Smooth muscle cell (in vitro differentiated cells): ENCODE measurements around the gene VSTM4. TPM values are rescaled to one million over a fixed set of nuclear protein-coding genes. Genes with fewer than 3 reads are reported as not detected.

Experiments used
- DNase-seq: peaks from one replicate; lab custom pipeline; 2025; ENCODE audit not compliant: unreplicated experiment; lab: John Stamatoyannopoulos, UW
- H2AFZ ChIP-seq: fragments of 200-600 bp; sonication (generic); 2 replicates; pipeline ENCODE4 v1.6.0; 2016; ENCODE audit warnings: antibody characterized with exemption, low read depth, mild to moderate bottlenecking
- H3F3A ChIP-seq: fragments of 200-600 bp; sonication (generic); 2 replicates; pipeline ENCODE4 v1.6.0; 2017; ENCODE audit warnings: antibody characterized with exemption, low read depth
- H3K27ac ChIP-seq: fragments of 200-600 bp; sonication (generic); 2 replicates; pipeline ENCODE4 v1.5.1; 2016; ENCODE audit warnings: low read depth, mild to moderate bottlenecking
- H3K27me3 ChIP-seq: fragments of 200-600 bp; sonication (generic); 2 replicates; pipeline ENCODE4 v1.6.1; 2016; ENCODE audit warnings: low read depth, mild to moderate bottlenecking
- H3K36me3 ChIP-seq: fragments of 200-600 bp; sonication (generic); 2 replicates; pipeline ENCODE4 v1.5.1; 2016; ENCODE audit warnings: low read depth
- H3K4me1 ChIP-seq: fragments of 200-600 bp; sonication (generic); 2 replicates; pipeline ENCODE4 v1.5.1; 2016; ENCODE audit warnings: low read depth
- H3K4me2 ChIP-seq: fragments of 200-600 bp; sonication (generic); 2 replicates; pipeline ENCODE4 v1.6.0; 2016; ENCODE audit warnings: mild to moderate bottlenecking
- H3K4me3 ChIP-seq: fragments of 200-600 bp; sonication (generic); 2 replicates; pipeline ENCODE4 v1.5.1; 2016; ENCODE audit warnings: mild to moderate bottlenecking
- H3K79me2 ChIP-seq: fragments of 200-600 bp; sonication (generic); 2 replicates; pipeline ENCODE4 v1.6.0; 2016; ENCODE audit warnings: low read depth, mild to moderate bottlenecking
- H3K9ac ChIP-seq: fragments of 200-600 bp; sonication (generic); 2 replicates; pipeline ENCODE4 v1.6.0; 2016; ENCODE audit warnings: low read depth
- H3K9me3 ChIP-seq: fragments of 200-600 bp; sonication (generic); replicated peaks from 2 replicates; pipeline ENCODE4 v1.5.1; 2016; ENCODE audit warnings: low read depth
- H4K20me1 ChIP-seq: fragments of 200-600 bp; sonication (generic); 2 replicates; pipeline ENCODE4 v1.6.0; 2016; ENCODE audit warnings: low read depth
- WGBS: methylation state at CpG from one replicate; pipeline ENCODE4 v1.1.7; 2016; ENCODE audit warnings: low lambda C conversion rate; 5-methylcytosine and 5-hydroxymethylcytosine counted together
- polyA plus RNA-seq: library from polyadenylated mRNA; unstranded; fragments of >200 nt; fragmentation: Nextera tagmentation; extraction: Ambion mirVana; gene quantifications from 2 replicates; pipeline ENCODE4 v1.2.1, GENCODE V29; 2016
- total RNA-seq: library from RNA; depleted of rRNA; stranded (reverse); fragments of >200 nt; gene quantifications from 2 replicates; pipeline ENCODE4 v1.2.3, GENCODE V29; 2014
- TF ChIP-seq, protein P1 (sequence below): fragments of 200-600 bp; sonication (generic); IDR thresholded peaks from 2 replicates; pipeline ENCODE4 v1.5.1; 2017; ENCODE audit warnings: borderline replicate concordance, mild to moderate bottlenecking, antibody characterized with exemption; ENCODE audit not compliant: insufficient read depth, poor library complexity, severe bottlenecking

VSTM4 gene
- total and polyA plus RNA-seq, 2 experiments from 2014 or later: 5.1 to 7.7 TPM

DNA sequence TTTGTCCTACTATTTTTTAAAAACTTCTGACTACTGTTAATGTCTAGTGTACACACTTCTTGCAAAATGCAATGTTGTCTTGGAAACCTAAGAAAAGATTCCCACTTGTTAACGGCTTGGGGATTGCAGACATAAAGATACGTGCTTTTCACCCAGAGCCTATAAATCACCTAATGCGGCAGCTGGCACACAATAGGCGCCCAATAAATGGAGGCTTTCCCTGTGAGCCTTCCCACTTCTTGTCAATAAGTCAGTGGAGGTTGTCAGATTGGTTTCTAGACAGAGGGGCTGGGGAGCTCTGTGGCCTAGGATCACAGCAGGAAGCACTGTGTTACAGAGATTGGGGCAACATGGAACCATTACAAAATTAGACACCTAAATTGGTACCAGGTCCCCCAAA lies 74.7 kb downstream of the VSTM4 start:
- H3K9ac ChIP-seq: no peak overlapping the region
- H3K4me1 ChIP-seq: no peaks in the 10 kb centered on the region
- DNase-seq: no peak
- H3K9me3 ChIP-seq: no peaks in the 10 kb centered on the region
- H3F3A ChIP-seq: no peaks in the 10 kb centered on the region
- H3K79me2 ChIP-seq: no peaks in the 10 kb centered on the region
- H4K20me1 ChIP-seq: no peaks in the 10 kb centered on the region
- H2AFZ ChIP-seq: no peak overlapping the region
- H3K36me3 ChIP-seq: no peaks in the 10 kb centered on the region
- WGBS: 83% methylated on average over 4 of the region's 4 CpGs
- no peak overlapping the region for H3K27ac ChIP-seq
- no peaks in the 10 kb centered on the region for H3K27me3 ChIP-seq
- H3K4me2 ChIP-seq: no peak overlapping the region
- TF ChIP-seq, protein P1, sequence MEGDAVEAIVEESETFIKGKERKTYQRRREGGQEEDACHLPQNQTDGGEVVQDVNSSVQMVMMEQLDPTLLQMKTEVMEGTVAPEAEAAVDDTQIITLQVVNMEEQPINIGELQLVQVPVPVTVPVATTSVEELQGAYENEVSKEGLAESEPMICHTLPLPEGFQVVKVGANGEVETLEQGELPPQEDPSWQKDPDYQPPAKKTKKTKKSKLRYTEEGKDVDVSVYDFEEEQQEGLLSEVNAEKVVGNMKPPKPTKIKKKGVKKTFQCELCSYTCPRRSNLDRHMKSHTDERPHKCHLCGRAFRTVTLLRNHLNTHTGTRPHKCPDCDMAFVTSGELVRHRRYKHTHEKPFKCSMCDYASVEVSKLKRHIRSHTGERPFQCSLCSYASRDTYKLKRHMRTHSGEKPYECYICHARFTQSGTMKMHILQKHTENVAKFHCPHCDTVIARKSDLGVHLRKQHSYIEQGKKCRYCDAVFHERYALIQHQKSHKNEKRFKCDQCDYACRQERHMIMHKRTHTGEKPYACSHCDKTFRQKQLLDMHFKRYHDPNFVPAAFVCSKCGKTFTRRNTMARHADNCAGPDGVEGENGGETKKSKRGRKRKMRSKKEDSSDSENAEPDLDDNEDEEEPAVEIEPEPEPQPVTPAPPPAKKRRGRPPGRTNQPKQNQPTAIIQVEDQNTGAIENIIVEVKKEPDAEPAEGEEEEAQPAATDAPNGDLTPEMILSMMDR: no peak
- no peak overlapping the region for H3K4me3 ChIP-seq

DNA sequence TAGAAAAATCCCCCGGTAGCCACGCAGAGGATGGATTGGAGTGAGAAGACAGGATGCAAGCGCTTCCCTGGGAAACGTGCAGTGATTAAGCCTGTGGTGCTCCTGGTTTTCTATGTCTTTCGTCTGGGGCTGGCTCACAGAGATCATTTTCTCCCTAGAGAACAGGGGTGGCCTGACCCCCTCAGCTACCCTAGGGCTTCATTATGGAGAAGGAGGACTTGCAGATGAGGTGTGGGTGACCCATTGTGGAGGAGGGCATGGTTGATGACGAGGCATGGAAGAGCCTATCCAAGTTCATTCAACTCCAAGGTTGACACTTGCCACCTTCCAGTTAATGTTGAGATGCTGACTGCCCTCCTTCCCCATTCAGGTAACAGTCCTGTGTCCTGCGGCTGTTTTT lies 75.9 kb downstream of the VSTM4 start:
- TF ChIP-seq, protein P1: no peak
- no peaks in the 10 kb centered on the region for H3K27me3 ChIP-seq

DNA sequence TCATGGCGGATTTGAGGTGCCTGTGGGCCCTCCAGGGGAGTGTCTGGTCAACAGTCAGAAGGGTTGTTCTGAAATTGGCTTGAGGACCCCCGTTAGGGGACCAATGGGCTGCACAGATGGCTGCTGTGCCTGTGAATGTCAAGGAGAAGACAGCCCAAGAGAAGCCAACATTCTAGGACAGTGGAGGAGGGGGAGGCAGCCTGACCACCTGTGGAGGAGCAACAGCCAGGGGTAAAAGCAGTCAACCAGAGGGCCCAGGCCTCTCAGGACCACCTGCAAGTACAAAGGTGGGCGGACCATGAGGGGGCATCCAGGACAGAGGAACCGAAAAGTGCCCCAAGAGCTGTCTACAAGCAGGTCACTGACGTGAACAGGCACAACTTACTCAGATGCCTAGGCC lies 76.6 kb downstream of the VSTM4 start:
- no peaks in the 10 kb centered on the region for H3K9me3 ChIP-seq
- DNase-seq: no peak
- no peaks in the 10 kb centered on the region for H3F3A ChIP-seq
- H3K36me3 ChIP-seq: no peaks in the 10 kb centered on the region
- no peak overlapping the region for H3K4me2 ChIP-seq
- no peak overlapping the region for H3K9ac ChIP-seq
- H3K27me3 ChIP-seq: no peaks in the 10 kb centered on the region
- no peak overlapping the region for H3K4me3 ChIP-seq
- 93% methylated on average over 5 of the region's 5 CpGs for WGBS
- H3K79me2 ChIP-seq: no peaks in the 10 kb centered on the region
- TF ChIP-seq, protein P1: no peak
- H3K4me1 ChIP-seq: no peaks in the 10 kb centered on the region
- no peak overlapping the region for H3K27ac ChIP-seq
- no peaks in the 10 kb centered on the region for H4K20me1 ChIP-seq
- no peak overlapping the region for H2AFZ ChIP-seq

More for the DNA sequence above, 75.9 kb downstream of the VSTM4 start:
- Histone ChIP-seq H4K20me1 (no peaks in the 10 kb centered on the region), H3K9me3 (no peaks in the 10 kb centered on the region), H3K4me1 (no peaks in the 10 kb centered on the region), H3K79me2 (no peaks in the 10 kb centered on the region), H3K36me3 (no peaks in the 10 kb centered on the region), H3K9ac (no peak overlapping the region), H3K27ac (no peak overlapping the region), H3K4me2 (no peak overlapping the region), H3F3A (no peaks in the 10 kb centered on the region), H3K4me3 (no peak overlapping the region), H2AFZ (no peak overlapping the region)
- DNase-seq: no peak
- WGBS: 85% methylated on average over 7 of the region's 7 CpGs

DNA sequence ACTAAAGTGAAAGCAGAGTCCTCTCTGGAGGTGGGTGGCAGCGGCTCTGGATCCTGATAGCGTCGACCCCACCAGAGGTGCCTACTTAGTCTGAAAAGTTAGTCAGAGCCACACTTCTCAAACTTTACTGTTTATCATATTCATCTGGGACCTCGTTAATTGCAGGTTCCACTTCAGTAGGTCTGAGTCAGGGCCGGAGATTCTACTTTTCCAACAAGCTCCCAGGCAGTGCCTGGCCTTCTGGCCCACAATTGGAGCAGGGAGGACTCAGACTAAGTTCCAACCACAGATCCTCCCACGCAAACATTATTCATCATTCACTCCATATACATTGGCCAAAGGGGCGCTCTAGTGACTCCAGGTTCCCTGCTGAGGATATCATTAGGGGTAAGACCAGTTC lies 78.1 kb downstream of the VSTM4 start:
- no peaks in the 10 kb centered on the region for H3K36me3 ChIP-seq
- no peak overlapping the region for H2AFZ ChIP-seq
- H3K4me1 ChIP-seq: no peaks in the 10 kb centered on the region
- no peak overlapping the region for H3K9ac ChIP-seq
- H3K4me3 ChIP-seq: no peak overlapping the region
- DNase-seq: no peak
- H4K20me1 ChIP-seq: no peaks in the 10 kb centered on the region
- H3K4me2 ChIP-seq: peak overlapping the region; percentile 43
- no peaks in the 10 kb centered on the region for H3F3A ChIP-seq
- H3K27ac ChIP-seq: peak overlapping the region; percentile 46
- H3K79me2 ChIP-seq: no peaks in the 10 kb centered on the region
- TF ChIP-seq, protein P1: no peak
- WGBS: 42% methylated on average over 7 of the region's 7 CpGs
- no peaks in the 10 kb centered on the region for H3K9me3 ChIP-seq
- H3K27me3 ChIP-seq: no peaks in the 10 kb centered on the region
